Neural progenitor cell (in vitro differentiated cells): Measurements from ENCODE around the gene FBXL13. TPM values are rescaled to one million over a fixed set of nuclear protein-coding genes. Genes with fewer than 3 reads are reported as not detected.

Experiments used
- DNase-seq: peaks from one replicate; pipeline ENCODE4 v3.0.0-alpha.2; 2016; ENCODE audit warnings: low spot score
- H2AFZ ChIP-seq: fragments of 200-600 bp; sonication (generic); replicated peaks from 2 replicates; pipeline ENCODE4 v1.6.1; 2016; ENCODE audit warnings: antibody characterized with exemption
- H3F3A ChIP-seq: fragments of 200-600 bp; sonication (generic); 2 replicates; pipeline ENCODE4 v1.6.1; 2016; ENCODE audit warnings: antibody characterized with exemption, low read depth
- H3K27ac ChIP-seq: fragments of 200-600 bp; sonication (generic); 2 replicates; pipeline ENCODE4 v1.5.1; 2016; ENCODE audit warnings: mild to moderate bottlenecking
- H3K27me3 ChIP-seq: fragments of 200-600 bp; sonication (generic); 2 replicates; pipeline ENCODE4 v1.6.1; 2016; ENCODE audit warnings: mild to moderate bottlenecking, moderate library complexity
- H3K36me3 ChIP-seq: fragments of 200-600 bp; sonication (generic); 2 replicates; pipeline ENCODE4 v1.5.1; 2016
- H3K4me1 ChIP-seq: fragments of 200-600 bp; sonication (generic); 2 replicates; pipeline ENCODE4 v1.6.1; 2016; ENCODE audit warnings: mixed run types
- H3K4me2 ChIP-seq: fragments of 200-600 bp; sonication (generic); 2 replicates; pipeline ENCODE4 v1.6.1; 2016
- H3K4me3 ChIP-seq: fragments of 200-600 bp; sonication (generic); 2 replicates; pipeline ENCODE4 v1.5.1; 2016
- H3K79me2 ChIP-seq: fragments of 200-600 bp; sonication (generic); 2 replicates; pipeline ENCODE4 v1.6.1; 2016; ENCODE audit warnings: low read depth
- H3K9ac ChIP-seq: fragments of 200-600 bp; sonication (generic); 2 replicates; pipeline ENCODE4 v1.6.1; 2016
- H3K9me3 ChIP-seq: fragments of 200-600 bp; sonication (generic); 2 replicates; pipeline ENCODE4 v1.5.1; 2016; ENCODE audit warnings: low read depth
- H4K20me1 ChIP-seq: fragments of 200-600 bp; sonication (generic); 2 replicates; pipeline ENCODE4 v1.6.1; 2016; ENCODE audit warnings: low read depth
- H3K27ac Mint-ChIP-seq: 3 replicates; pipeline ENCODE4 v1.8.0; 2021; ENCODE audit warnings: mixed read lengths
- H3K27me3 Mint-ChIP-seq: 2 replicates; pipeline ENCODE4 v1.8.0; 2022; ENCODE audit warnings: low read depth, mild to moderate bottlenecking, inconsistent platforms, moderate library complexity, mixed read lengths; ENCODE audit not compliant: insufficient read depth
- H3K36me3 Mint-ChIP-seq: 3 replicates; pipeline ENCODE4 v1.8.0; 2021; ENCODE audit warnings: mixed read lengths
- H3K4me1 Mint-ChIP-seq: 3 replicates; pipeline ENCODE4 v1.8.0; 2021; ENCODE audit warnings: mixed read lengths
- H3K4me3 Mint-ChIP-seq: 3 replicates; pipeline ENCODE4 v1.8.0; 2021; ENCODE audit warnings: mild to moderate bottlenecking, moderate library complexity, mixed read lengths
- H3K9me3 Mint-ChIP-seq: 3 replicates; pipeline ENCODE4 v1.8.0; 2020; ENCODE audit warnings: mixed read lengths
- EZH2 ChIP-seq: fragments of 200-600 bp; sonication (generic); IDR thresholded peaks from 2 replicates; pipeline ENCODE4 v1.6.1; 2017; ENCODE audit warnings: antibody characterized with exemption, mild to moderate bottlenecking, moderate library complexity
- EZH2phosphoT487 ChIP-seq: fragments of 200-600 bp; sonication (generic); IDR thresholded peaks from 2 replicates; pipeline ENCODE4 v1.6.1; 2017; ENCODE audit warnings: antibody characterized with exemption
- total RNA-seq: library from RNA; depleted of rRNA; stranded (reverse); fragments of >200 nt; gene quantifications from 2 replicates; pipeline ENCODE4 v1.2.3, GENCODE V29; 2015; ENCODE audit warnings: low replicate concordance
- TF ChIP-seq, protein P1 (sequence below): fragments of 200-600 bp; sonication (generic); IDR thresholded peaks from 2 replicates; pipeline ENCODE4 v1.5.1; 2017; ENCODE audit warnings: antibody characterized with exemption, mild to moderate bottlenecking

Gene FBXL13
- total RNA-seq, 1 donor from 2014 or later: 8.2 TPM

- Histone ChIP-seq H3K4me3 (no peak overlapping the region), H2AFZ (no peak overlapping the region), H3K27me3 (no peaks in the 10 kb centered on the region), H3K79me2 (no peaks in the 10 kb centered on the region), H3K36me3 (no peaks in the 10 kb centered on the region), H3K9me3 (no peaks in the 10 kb centered on the region), H3K4me2 (no peak overlapping the region), H3K4me1 (peaks cover 4% of the 10 kb centered on the region), H3K27ac (no peak overlapping the region), H3K9ac (no peak overlapping the region), H3F3A (no peaks in the 10 kb centered on the region), H4K20me1 (no peaks in the 10 kb centered on the region)
- TF ChIP-seq EZH2phosphoT487 (no peak), EZH2 (no peak)
- TF ChIP-seq, protein P1, sequence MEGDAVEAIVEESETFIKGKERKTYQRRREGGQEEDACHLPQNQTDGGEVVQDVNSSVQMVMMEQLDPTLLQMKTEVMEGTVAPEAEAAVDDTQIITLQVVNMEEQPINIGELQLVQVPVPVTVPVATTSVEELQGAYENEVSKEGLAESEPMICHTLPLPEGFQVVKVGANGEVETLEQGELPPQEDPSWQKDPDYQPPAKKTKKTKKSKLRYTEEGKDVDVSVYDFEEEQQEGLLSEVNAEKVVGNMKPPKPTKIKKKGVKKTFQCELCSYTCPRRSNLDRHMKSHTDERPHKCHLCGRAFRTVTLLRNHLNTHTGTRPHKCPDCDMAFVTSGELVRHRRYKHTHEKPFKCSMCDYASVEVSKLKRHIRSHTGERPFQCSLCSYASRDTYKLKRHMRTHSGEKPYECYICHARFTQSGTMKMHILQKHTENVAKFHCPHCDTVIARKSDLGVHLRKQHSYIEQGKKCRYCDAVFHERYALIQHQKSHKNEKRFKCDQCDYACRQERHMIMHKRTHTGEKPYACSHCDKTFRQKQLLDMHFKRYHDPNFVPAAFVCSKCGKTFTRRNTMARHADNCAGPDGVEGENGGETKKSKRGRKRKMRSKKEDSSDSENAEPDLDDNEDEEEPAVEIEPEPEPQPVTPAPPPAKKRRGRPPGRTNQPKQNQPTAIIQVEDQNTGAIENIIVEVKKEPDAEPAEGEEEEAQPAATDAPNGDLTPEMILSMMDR: no peak
- Mint-ChIP-seq H3K4me1 (peaks cover 4% of the 10 kb centered on the region), H3K9me3 (no peaks in the 10 kb centered on the region), H3K27ac (peak overlapping the region; percentile 88), H3K4me3 (no peak overlapping the region), H3K27me3 (no peaks in the 10 kb centered on the region), H3K36me3 (peaks cover 21% of the 10 kb centered on the region)
- no peak for DNase-seq
Measured at GRCh38 chr7:103116991-103117390, 42.4 kb upstream of the FBXL13 start.

DNA sequence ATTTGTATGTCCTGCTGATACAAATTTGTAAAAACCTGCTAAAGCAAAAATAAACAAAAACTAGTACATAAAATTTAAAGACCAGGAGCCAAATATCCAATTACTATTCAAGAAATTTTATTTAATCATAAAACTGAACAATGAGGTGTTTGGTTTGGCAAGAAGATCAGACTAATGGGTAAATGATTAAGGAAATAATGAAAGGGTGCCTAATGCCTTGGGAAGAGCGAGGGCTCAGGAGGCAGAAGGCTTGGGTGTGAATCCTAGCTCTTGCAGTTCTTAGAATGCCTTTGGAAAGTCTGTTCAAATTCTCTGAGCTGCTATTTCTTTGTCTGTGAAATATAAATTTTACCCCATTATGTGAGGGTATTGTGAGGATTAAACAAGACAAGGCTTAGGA, 41.9 kb upstream of the FBXL13 start:
- Mint-ChIP-seq H3K9me3 (no peaks in the 10 kb centered on the region), H3K27ac (no peak overlapping the region), H3K4me1 (peaks cover 4% of the 10 kb centered on the region), H3K36me3 (peaks cover 21% of the 10 kb centered on the region), H3K27me3 (no peaks in the 10 kb centered on the region), H3K4me3 (no peak overlapping the region)
- Histone ChIP-seq H3K4me2 (no peak overlapping the region), H3K9me3 (no peaks in the 10 kb centered on the region), H3K36me3 (no peaks in the 10 kb centered on the region), H3K27me3 (no peaks in the 10 kb centered on the region), H3K9ac (no peak overlapping the region), H3K27ac (no peak overlapping the region), H3K4me3 (no peak overlapping the region), H4K20me1 (no peaks in the 10 kb centered on the region), H3K4me1 (peaks cover 4% of the 10 kb centered on the region), H3F3A (no peaks in the 10 kb centered on the region), H2AFZ (no peak overlapping the region), H3K79me2 (no peaks in the 10 kb centered on the region)
- TF ChIP-seq EZH2phosphoT487: no peak
- TF ChIP-seq, protein P1: no peak
- no peak for TF ChIP-seq EZH2
- DNase-seq: no peak

- H3K4me3 Mint-ChIP-seq: no peak overlapping the region
- H3K4me1 ChIP-seq: peaks cover 4% of the 10 kb centered on the region
- no peak overlapping the region for H3K27ac ChIP-seq
- H3K79me2 ChIP-seq: no peaks in the 10 kb centered on the region
- H3K36me3 ChIP-seq: no peaks in the 10 kb centered on the region
- no peak overlapping the region for H3K27ac Mint-ChIP-seq
- no peaks in the 10 kb centered on the region for H3K27me3 ChIP-seq
- peaks cover 26% of the 10 kb centered on the region for H3K36me3 Mint-ChIP-seq
- no peaks in the 10 kb centered on the region for H3F3A ChIP-seq
- no peaks in the 10 kb centered on the region for H3K9me3 ChIP-seq
- H2AFZ ChIP-seq: no peak overlapping the region
- no peaks in the 10 kb centered on the region for H3K27me3 Mint-ChIP-seq
- H4K20me1 ChIP-seq: no peaks in the 10 kb centered on the region
- H3K4me3 ChIP-seq: no peak overlapping the region
- H3K4me2 ChIP-seq: no peak overlapping the region
- H3K9ac ChIP-seq: no peak overlapping the region
- TF ChIP-seq, protein P1: no peak
- no peak for TF ChIP-seq EZH2phosphoT487
- TF ChIP-seq EZH2: no peak
- DNase-seq: no peak
- H3K9me3 Mint-ChIP-seq: no peaks in the 10 kb centered on the region
- H3K4me1 Mint-ChIP-seq: peaks cover 4% of the 10 kb centered on the region
Measured at GRCh38 chr7:103115771-103116170, 41.2 kb upstream of the FBXL13 start.
